HG03045 (cell line): ENCODE measurements around the gene MRGPRX2.

Experiments used
- ATAC-seq: cut with Tn5 transposase; IDR thresholded peaks from one replicate; pipeline ENCODE4 v1.9.1; 2021; ENCODE audit warnings: mild to moderate bottlenecking, moderate library complexity; ENCODE audit not compliant: unreplicated experiment

MRGPRX2 gene

GRCh38 chr11:19060629-19061028 lies at the start of gene MRGPRX2:
Gene MRGPRX2 (minus strand): TSS chr11:19060717. CDS start chr11:19056402, 4,315 bp downstream.
- no peak for ATAC-seq

GRCh38 chr11:19110295-19110694 lies 49.8 kb upstream of the MRGPRX2 start:
- no peak for ATAC-seq

- ATAC-seq, result no peak
Measured at GRCh38 chr11:19107125-19107524, 46.6 kb upstream of the MRGPRX2 start.

GRCh38 chr11:19105011-19105410 lies 44.5 kb upstream of the MRGPRX2 start:
- no peak for ATAC-seq

GRCh38 chr11:19102521-19102900 lies 42.0 kb upstream of the MRGPRX2 start:
- no peak for ATAC-seq

GRCh38 chr11:19101796-19102520 lies 41.4 kb upstream of the MRGPRX2 start:
- no peak for ATAC-seq

GRCh38 chr11:19100885-19101284 lies 40.4 kb upstream of the MRGPRX2 start:
- ATAC-seq, result no peak

GRCh38 chr11:19099093-19099492 lies 38.6 kb upstream of the MRGPRX2 start:
- no peak for ATAC-seq

- no peak for ATAC-seq
Measured at GRCh38 chr11:19094859-19095258, 34.3 kb upstream of the MRGPRX2 start.

- no peak for ATAC-seq
Measured at GRCh38 chr11:19093976-19094375, 33.5 kb upstream of the MRGPRX2 start.

GRCh38 chr11:19092850-19093249 lies 32.3 kb upstream of the MRGPRX2 start:
- ATAC-seq, result no peak

- no peak for ATAC-seq
Measured at GRCh38 chr11:19092342-19092741, 31.8 kb upstream of the MRGPRX2 start.

GRCh38 chr11:19091366-19091765 lies 30.8 kb upstream of the MRGPRX2 start:
- ATAC-seq, result no peak

GRCh38 chr11:19089421-19089820 lies 28.9 kb upstream of the MRGPRX2 start:
- no peak for ATAC-seq

GRCh38 chr11:19088791-19089190 lies 28.3 kb upstream of the MRGPRX2 start:
- no peak for ATAC-seq

- ATAC-seq, result no peak
Measured at GRCh38 chr11:19087658-19088057, 27.1 kb upstream of the MRGPRX2 start.

- ATAC-seq, result no peak
Measured at GRCh38 chr11:19084661-19085315, 24.3 kb upstream of the MRGPRX2 start.

GRCh38 chr11:19083166-19083565 lies 22.6 kb upstream of the MRGPRX2 start:
- no peak for ATAC-seq

GRCh38 chr11:19080579-19080993 lies 20.1 kb upstream of the MRGPRX2 start:
- ATAC-seq, result no peak

GRCh38 chr11:19079643-19080440 lies 19.3 kb upstream of the MRGPRX2 start:
- ATAC-seq, result no peak

- ATAC-seq, result no peak
Measured at GRCh38 chr11:19077965-19078364, 17.4 kb upstream of the MRGPRX2 start.
